Ovary (tissue), 9 donors: ENCODE measurements around the gene ZNF367. TPM values are rescaled to one million over a fixed set of nuclear protein-coding genes. Genes with fewer than 3 reads are reported as not detected.

ENCODE experiments used
- DNase-seq, 5 donors: peaks; one replicate each; pipeline ENCODE4 v3.0.0-alpha.2; 2019 to 2020
- H3K27ac ChIP-seq, 2 donors: fragments of 200-600 bp; one replicate each; pipeline versions ENCODE4 v1.5.1 to v1.8.0; 2019 to 2022
- H3K27me3 ChIP-seq: fragments of 200-600 bp; one replicate; pipeline ENCODE4 v1.8.0; 2022
- H3K36me3 ChIP-seq: fragments of 200-600 bp; sonication (generic); one replicate; pipeline ENCODE4 v1.5.1; 2019
- H3K4me1 ChIP-seq: one replicate; pipeline ENCODE4 v1.8.1; 2013; ENCODE audit warnings: mild to moderate bottlenecking, moderate library complexity; ENCODE audit not compliant: insufficient read depth
- H3K4me3 ChIP-seq: fragments of 200-600 bp; sonication (generic); one replicate; pipeline ENCODE4 v1.5.1; 2017
- H3K9me3 ChIP-seq, 2 donors: fragments of 200-600 bp in 1 of 2; sonication (generic) in 1 of 2; one replicate each; pipeline versions ENCODE4 v1.5.1 to v1.8.1; 2013 to 2019; ENCODE audit warnings: mild to moderate bottlenecking in 1 of 2, moderate library complexity in 1 of 2
- CTCF ChIP-seq, 3 donors: fragments of 450-650 bp in 2 of 3; fragments of 200-600 bp in 1 of 3; IDR thresholded peaks; one replicate each; pipeline versions ENCODE4 v1.5.1 to v1.8.0; 2016 to 2022; ENCODE audit warnings: antibody characterized with exemption in 3 of 3, mild to moderate bottlenecking in 1 of 3
- EP300 ChIP-seq: sonication (generic); formaldehyde crosslinking; IDR thresholded peaks from one replicate; pipeline ENCODE4 v1.6.1; 2017; ENCODE audit warnings: antibody characterized with exemption
- POLR2A ChIP-seq: fragments of 450-650 bp; IDR thresholded peaks from one replicate; pipeline ENCODE4 v1.6.1; 2017; ENCODE audit warnings: antibody characterized with exemption, mild to moderate bottlenecking, moderate library complexity
- WGBS, 3 donors: extraction: QIAGEN DNeasy Blood & Tissue Kit in 1 of 3; methylation state at CpG; one replicate each; pipeline versions ENCODE4 v1.1.5 to v1.1.7; 2013 to 2017; 5-methylcytosine and 5-hydroxymethylcytosine counted together
- intact Hi-C, 4 donors: fragments of 100-400 bp; cut with DNase I; formaldehyde crosslinking; loops; one replicate each; pipeline versions ENCODE4 v1.11.0 to v1.15.1; 2022 to 2023
- polyA plus RNA-seq, 2 donors: library from polyadenylated mRNA; stranded (reverse); fragments of 200-250 nt in 1 of 2; fragments of 350-450 nt in 1 of 2; fragmentation: Illumina TruSeq in 1 of 2; extraction: RNeasy Lipid Tissue Mini Kit (QIAGEN cat#74804) in 1 of 2; gene quantifications; one replicate each; pipeline ENCODE4 v1.2.3, GENCODE V29; 2013 to 2014
- total RNA-seq, 7 donors: library from RNA; depleted of rRNA in 2 of 7; stranded (reverse); fragments of >200 nt in 2 of 7; fragmentation: NEBNext Ultra II Directional in 3 of 7; extraction: Animal tissue kit (Norgen Biotek cat#: 25700) in 3 of 7; gene quantifications; one replicate each; pipeline versions ENCODE4 v1.1.0 to v1.2.4, GENCODE V29; 2016 to 2023
- donor health status: DM: no; HTN: no; CAD: no; lungs with moderate emphysema.
- donor health status: DM: no; HTN: no; CAD: no.
- donor health status: Bipolar disorder and iron deficiency.
- donor health status: DM: yes; HTN: yes; CAD: no.
- donor health status: DM: no; HTN: no; CAD: no.
- donor health status: DM: yes; HTN: yes; CAD: no.

Gene ZNF367
- total and polyA plus RNA-seq, 9 donors, result 1.1 to 2.4 (median 1.6) TPM

- intact Hi-C loops, result no loop called here
- no peaks in the 10 kb centered on the region for H3K36me3 ChIP-seq
- H3K27me3 ChIP-seq, result no peaks in the 10 kb centered on the region
- no peak overlapping the region for H3K27ac ChIP-seq
- H3K4me1 ChIP-seq, result no peaks in the 10 kb centered on the region
- H3K4me3 ChIP-seq, result no peak overlapping the region
- DNase-seq, result no peak
- no peak for TF ChIP-seq EP300
- 81 to 85% (median 84%) methylated on average over 9 of the region's 9 CpGs for WGBS, 3 donors
- no peaks in the 10 kb centered on the region for H3K9me3 ChIP-seq
Observed at GRCh38 chr9:96408409-96409280, 9.5 kb downstream of the ZNF367 start.

GRCh38 chr9:96400132-96400910 lies 17.8 kb downstream of the ZNF367 start:
- intact Hi-C loops, result no loop called here
- no peak for TF ChIP-seq CTCF (IDR thresholded peaks at IDR 0.05)
- TF ChIP-seq POLR2A, result no peak
- no peak for TF ChIP-seq EP300

GRCh38 chr9:96399325-96399633 lies 18.9 kb downstream of the ZNF367 start:
- 88 to 95% (median 89%) methylated on average over 3 of the region's 3 CpGs for WGBS, 3 donors
- intact Hi-C loops, result no loop called here
- no peaks in the 10 kb centered on the region for H3K27me3 ChIP-seq
- TF ChIP-seq EP300 (no peak), POLR2A (no peak), CTCF (IDR thresholded peaks at IDR 0.05) (no peak)
- H3K4me3 ChIP-seq, result no peak overlapping the region
- H3K4me1 ChIP-seq, result no peaks in the 10 kb centered on the region
- no peaks in the 10 kb centered on the region for H3K36me3 ChIP-seq
- no peak overlapping the region for H3K27ac ChIP-seq
- DNase-seq, result no peak
- H3K9me3 ChIP-seq, result no peaks in the 10 kb centered on the region

More at GRCh38 chr9:96400132-96400910, 17.8 kb downstream of the ZNF367 start:
- Histone ChIP-seq H3K9me3 (no peaks in the 10 kb centered on the region), H3K36me3 (no peaks in the 10 kb centered on the region), H3K27ac (no peak overlapping the region), H3K4me3 (no peak overlapping the region), H3K4me1 (no peaks in the 10 kb centered on the region), H3K27me3 (no peaks in the 10 kb centered on the region)
- DNase-seq, result no peak

GRCh38 chr9:96398582-96399324 lies 19.4 kb downstream of the ZNF367 start:
- TF ChIP-seq EP300, result no peak
- no peak for TF ChIP-seq CTCF (IDR thresholded peaks at IDR 0.05)
- no peak for TF ChIP-seq POLR2A
- WGBS, 3 donors, result 79 to 82% (median 81%) methylated on average over 3 of the region's 3 CpGs
- DNase-seq, result no peak
- Histone ChIP-seq H3K9me3 (no peaks in the 10 kb centered on the region), H3K27me3 (no peaks in the 10 kb centered on the region), H3K36me3 (no peaks in the 10 kb centered on the region), H3K4me1 (no peaks in the 10 kb centered on the region), H3K27ac (no peak overlapping the region), H3K4me3 (no peak overlapping the region)
- intact Hi-C loops, result no loop called here
